Fibroblast of mammary gland (primary cell): ENCODE data around the gene RELA.
"Not testable (repeated sequence)": the region's sequence is repeated elsewhere in the genome, so short reads cannot be mapped to it uniquely, and the experiment has no call there.

Experiments
- DNase-seq: peaks from one replicate; pipeline ENCODE4 v3.0.0-alpha.2; 2010; ENCODE audit warnings: low read depth
- H3K4me3 ChIP-seq: 2 replicates; pipeline ENCODE4 v1.5.1; 2011; ENCODE audit warnings: low read depth, mild to moderate bottlenecking, low read length, moderate library complexity; ENCODE audit not compliant: control insufficient read depth
- CTCF ChIP-seq: conservative IDR thresholded peaks from 2 replicates; pipeline ENCODE4 v1.5.1; 2011; ENCODE audit warnings: low read depth, low read length, inconsistent platforms; ENCODE audit not compliant: control insufficient read depth, insufficient read depth

RELA gene

GRCh38 chr11:65695459-65696241, 32.9 kb upstream of the RELA start:
- no peak for TF ChIP-seq CTCF
- DNase-seq = no peak
- H3K4me3 ChIP-seq = no peak overlapping the region

- no peak for TF ChIP-seq CTCF
- H3K4me3 ChIP-seq = no peak overlapping the region
- no peak for DNase-seq
These were observed 29.7 kb upstream of the RELA start for GRCh38 chr11:65692367-65692766.

GRCh38 chr11:65691847-65692246, 29.1 kb upstream of the RELA start:
- H3K4me3 ChIP-seq, DNase-seq: not testable (repeated sequence)

- no peak for TF ChIP-seq CTCF
- no peak overlapping the region for H3K4me3 ChIP-seq
- DNase-seq = no peak
These were observed 23.3 kb upstream of the RELA start for GRCh38 chr11:65685981-65686380.

- not testable (repeated sequence) for H3K4me3 ChIP-seq, DNase-seq
These were observed 20.8 kb upstream of the RELA start for GRCh38 chr11:65683480-65683879.

- DNase-seq = no peak
- no peak for TF ChIP-seq CTCF
- H3K4me3 ChIP-seq = no peak overlapping the region
These were observed 17.6 kb upstream of the RELA start for GRCh38 chr11:65680192-65680743.

- no peak for TF ChIP-seq CTCF
- no peak for DNase-seq
These were observed 10.3 kb upstream of the RELA start for GRCh38 chr11:65672982-65673381.

More at GRCh38 chr11:65672982-65673381, 10.3 kb upstream of the RELA start:
- no peak overlapping the region for H3K4me3 ChIP-seq
